NCI-H460 (cell line): ENCODE data around the gene DNM3. TPM values are rescaled to one million over a fixed set of nuclear protein-coding genes. Genes with fewer than 3 reads are reported as not detected.
"Not testable (repeated sequence)": the region's sequence is repeated elsewhere in the genome, so short reads cannot be mapped to it uniquely, and the experiment has no call there.

Experiments
- DNase-seq: peaks from one replicate; pipeline ENCODE4 v3.0.0-alpha.2; 2016; ENCODE audit warnings: low read depth; ENCODE audit errors: extremely low read depth
- total RNA-seq: library from RNA; depleted of rRNA; stranded (reverse); fragments of >200 nt; shearing (Covaris generic); gene quantifications from 2 replicates; pipeline ENCODE4 v1.2.3, GENCODE V29; 2014

Gene DNM3
- total RNA-seq, 1 experiment from 2014 or later: 0.27 TPM

GRCh38 chr1:172298141-172298540 lies 456.8 kb downstream of the DNM3 start:
- DNase-seq: no peak

- no peak for DNase-seq
These were observed 457.6 kb downstream of the DNM3 start for GRCh38 chr1:172298911-172299310.

- no peak for DNase-seq
These were observed 458.2 kb downstream of the DNM3 start for GRCh38 chr1:172299515-172299914.

- not testable (repeated sequence) for DNase-seq
These were observed 466.2 kb downstream of the DNM3 start for GRCh38 chr1:172307508-172307907.

GRCh38 chr1:172308142-172308541 lies 466.8 kb downstream of the DNM3 start:
- no peak for DNase-seq

GRCh38 chr1:172308577-172308976 lies 467.3 kb downstream of the DNM3 start:
- DNase-seq: no peak

GRCh38 chr1:172320733-172321132 lies 479.4 kb downstream of the DNM3 start:
- DNase-seq: peak; percentile 30

GRCh38 chr1:172321451-172321850 lies 480.2 kb downstream of the DNM3 start:
- peak; percentile 66 for DNase-seq

GRCh38 chr1:172322219-172323061 lies 481.1 kb downstream of the DNM3 start:
- peak; percentile 96 for DNase-seq

GRCh38 chr1:172323686-172324085 lies 482.4 kb downstream of the DNM3 start:
- DNase-seq: no peak

GRCh38 chr1:172324086-172324485 lies 482.8 kb downstream of the DNM3 start:
- DNase-seq: no peak

- no peak for DNase-seq
These were observed 483.5 kb downstream of the DNM3 start for GRCh38 chr1:172324761-172325160.

GRCh38 chr1:172325531-172325930 lies 484.2 kb downstream of the DNM3 start:
- no peak for DNase-seq

- DNase-seq: no peak
These were observed 484.8 kb downstream of the DNM3 start for GRCh38 chr1:172326136-172326535.

GRCh38 chr1:172328266-172328665 lies 487.0 kb downstream of the DNM3 start:
- no peak for DNase-seq

- no peak for DNase-seq
These were observed 490.9 kb downstream of the DNM3 start for GRCh38 chr1:172332230-172332629.

- no peak for DNase-seq
These were observed 494.1 kb downstream of the DNM3 start for GRCh38 chr1:172335377-172335776.

- DNase-seq: no peak
These were observed 497.0 kb downstream of the DNM3 start for GRCh38 chr1:172338295-172338735.

GRCh38 chr1:172339842-172340241 lies 498.5 kb downstream of the DNM3 start:
- DNase-seq: no peak

- DNase-seq: no peak
These were observed 499.2 kb downstream of the DNM3 start for GRCh38 chr1:172340520-172340919.

- DNase-seq: no peak
These were observed 500.4 kb downstream of the DNM3 start for GRCh38 chr1:172341697-172342096.

- no peak for DNase-seq
These were observed 501.4 kb downstream of the DNM3 start for GRCh38 chr1:172342584-172343239.
